MM.1S (cell line): ENCODE data around the gene CACHD1.

Source experiments
- CTCF ChIP-seq: fragments of 300-600 bp; sonication (generic); IDR thresholded peaks from 2 replicates; pipeline ENCODE4 v1.5.1; 2016; ENCODE audit warnings: antibody characterized with exemption, low read length, mixed read lengths
- EZH2 ChIP-seq: fragments of 300-600 bp; sonication (generic); optimal IDR thresholded peaks from 2 replicates; pipeline ENCODE3; 2017; ENCODE audit warnings: low read depth, mild to moderate bottlenecking, antibody characterized with exemption, low read length, mixed read lengths
- EZH2phosphoT487 ChIP-seq: fragments of 300-600 bp; sonication (generic); IDR thresholded peaks from 2 replicates; pipeline ENCODE4 v1.6.1; 2018; ENCODE audit warnings: antibody characterized with exemption, low read length

GRCh38 chr1:64624808-64625207, 154.9 kb downstream of the CACHD1 start:
- TF ChIP-seq EZH2: no peak
- TF ChIP-seq CTCF: no peak
- no peak for TF ChIP-seq EZH2phosphoT487
